Embryonic facial prominence (tissue), 1 donor: Measurements from ENCODE around the gene TRMT61A.
A peak's percentile ranks its signal among the peaks of the same experiment; 100 is the strongest.

Experiments used
- DNase-seq: peaks from one replicate; pipeline ENCODE4 v3.0.0-alpha.2; 2016; ENCODE audit errors: extremely low spot score

TRMT61A gene

GRCh38 chr14:103528587-103529382 is at the start of gene TRMT61A:
Gene TRMT61A (plus strand): TSS chr14:103529196. CDS start chr14:103529979, 783 bp downstream.
- DNase-seq, result peak; percentile 56

GRCh38 chr14:103480595-103480994 is 48.4 kb upstream of the TRMT61A start:
- DNase-seq, result no peak

- no peak for DNase-seq
Observed at GRCh38 chr14:103483600-103483999, 45.4 kb upstream of the TRMT61A start.

GRCh38 chr14:103485504-103485903 is 43.5 kb upstream of the TRMT61A start:
- DNase-seq, result no peak

GRCh38 chr14:103488071-103488470 is 40.9 kb upstream of the TRMT61A start:
- DNase-seq, result no peak

GRCh38 chr14:103488960-103489359 is 40.0 kb upstream of the TRMT61A start:
- no peak for DNase-seq

GRCh38 chr14:103489621-103490020 is 39.4 kb upstream of the TRMT61A start:
- no peak for DNase-seq

- no peak for DNase-seq
Observed at GRCh38 chr14:103491691-103492090, 37.3 kb upstream of the TRMT61A start.

- DNase-seq, result no peak
Observed at GRCh38 chr14:103492156-103492925, 36.7 kb upstream of the TRMT61A start.

GRCh38 chr14:103495854-103496253 is 33.1 kb upstream of the TRMT61A start:
- DNase-seq, result no peak

- no peak for DNase-seq
Observed at GRCh38 chr14:103496776-103497175, 32.2 kb upstream of the TRMT61A start.

- no peak for DNase-seq
Observed at GRCh38 chr14:103499709-103500108, 29.3 kb upstream of the TRMT61A start.

GRCh38 chr14:103500148-103500990 is 28.6 kb upstream of the TRMT61A start:
- peak; percentile 75 for DNase-seq

- no peak for DNase-seq
Observed at GRCh38 chr14:103501041-103501870, 27.7 kb upstream of the TRMT61A start.

- no peak for DNase-seq
Observed at GRCh38 chr14:103501921-103502669, 26.9 kb upstream of the TRMT61A start.

GRCh38 chr14:103502877-103503276 is 26.1 kb upstream of the TRMT61A start:
- no peak for DNase-seq

GRCh38 chr14:103503296-103503695 is 25.7 kb upstream of the TRMT61A start:
- no peak for DNase-seq

- DNase-seq, result no peak
Observed at GRCh38 chr14:103504991-103505565, 23.9 kb upstream of the TRMT61A start.

- DNase-seq, result no peak
Observed at GRCh38 chr14:103507751-103508150, 21.2 kb upstream of the TRMT61A start.
